Ureter (tissue), 1 donor: ENCODE data around the gene ENG. TPM values are rescaled to one million over a fixed set of nuclear protein-coding genes. Genes with fewer than 3 reads are reported as not detected.

Source experiments
- DNase-seq: peaks from one replicate; pipeline ENCODE4 v3.0.0-alpha.2; 2020; ENCODE audit warnings: low spot score
- total RNA-seq: library from RNA; stranded (reverse); gene quantifications from one replicate; pipeline ENCODE4 v1.2.4, GENCODE V29; 2023
- donor health status: DM: yes; HTN: yes; CAD: no.

ENG gene
- total RNA-seq, 1 donor from 2014 or later = 83.6 TPM

DNA sequence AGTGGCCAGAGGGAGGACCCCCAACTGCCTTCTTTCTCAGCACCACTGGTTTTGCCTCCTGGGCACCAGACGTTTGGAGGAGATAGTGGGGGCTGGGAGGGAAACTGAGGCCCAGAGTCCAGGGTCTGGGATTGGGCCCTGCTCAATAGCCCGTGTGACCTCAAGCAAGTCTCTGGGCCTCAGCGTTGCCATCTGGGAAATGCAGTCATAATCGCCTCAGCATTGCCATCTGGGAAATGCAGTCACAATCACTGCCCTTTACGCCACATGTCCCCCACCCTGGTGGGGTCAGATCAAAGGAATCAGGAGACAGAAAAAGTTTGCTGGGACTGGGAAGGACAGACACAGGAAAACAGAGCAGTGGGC is 77.6 kb downstream of the ENG start:
- no peak for DNase-seq

DNA sequence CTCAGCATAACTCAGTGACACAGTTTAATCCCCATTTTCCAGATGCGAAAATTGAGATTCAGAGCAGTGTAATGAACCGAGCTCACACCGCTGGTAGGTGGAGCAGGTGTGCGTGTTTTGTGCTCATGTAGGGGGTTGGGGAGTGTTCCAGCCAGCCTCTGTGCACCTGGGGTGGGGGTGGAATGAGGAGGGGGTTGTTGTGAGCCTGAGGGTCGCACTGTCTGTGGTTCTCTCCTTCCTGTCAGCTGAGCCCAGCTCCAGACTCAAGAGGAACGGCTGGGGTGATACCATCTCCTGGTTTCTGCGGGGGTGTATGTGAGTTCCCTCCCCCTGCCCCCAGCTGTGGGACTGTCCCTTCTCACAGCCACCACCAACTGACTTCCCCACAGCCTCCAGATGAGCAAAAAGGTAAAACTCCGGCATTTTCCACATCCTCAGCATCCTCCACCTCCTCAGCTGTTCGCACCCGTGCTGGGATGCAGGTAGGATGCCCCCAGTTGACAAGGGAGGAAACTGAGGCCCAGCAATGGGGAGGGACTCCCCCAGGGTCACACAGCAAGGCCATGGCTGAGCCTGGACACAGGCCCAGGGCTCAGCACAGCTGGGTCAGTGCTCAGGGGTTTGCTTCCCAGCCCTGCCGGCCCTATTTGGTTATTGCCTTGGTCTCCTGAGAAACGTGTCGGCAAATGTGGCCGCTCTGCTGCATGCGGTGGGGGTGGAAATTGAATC is 78.1 kb downstream of the ENG start:
- no peak for DNase-seq

GRCh38 chr9:127773981-127774380 is 80.5 kb downstream of the ENG start:
- DNase-seq = no peak

GRCh38 chr9:127773272-127773671 is 81.2 kb downstream of the ENG start:
- DNase-seq = no peak

DNA sequence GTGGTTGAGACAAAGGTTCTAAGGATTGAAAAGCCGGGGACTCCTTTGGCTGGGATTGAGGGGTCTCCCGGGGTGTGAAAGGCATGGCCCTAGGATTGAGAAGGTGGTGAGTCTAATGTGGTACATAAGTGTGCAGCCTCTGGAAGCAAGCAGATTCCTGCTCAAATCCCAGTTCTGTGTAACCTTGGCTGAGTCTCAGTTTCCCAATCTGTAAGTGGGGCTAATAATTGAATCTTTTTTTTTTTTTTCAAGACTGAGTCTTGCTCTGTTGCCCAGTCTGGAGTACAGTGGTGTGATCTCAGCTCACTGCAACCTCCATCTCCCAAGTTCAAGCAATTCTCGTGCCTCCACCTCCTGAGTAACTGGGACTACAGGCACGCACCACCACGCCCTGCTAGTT is 81.9 kb downstream of the ENG start:
- DNase-seq = no peak

DNA sequence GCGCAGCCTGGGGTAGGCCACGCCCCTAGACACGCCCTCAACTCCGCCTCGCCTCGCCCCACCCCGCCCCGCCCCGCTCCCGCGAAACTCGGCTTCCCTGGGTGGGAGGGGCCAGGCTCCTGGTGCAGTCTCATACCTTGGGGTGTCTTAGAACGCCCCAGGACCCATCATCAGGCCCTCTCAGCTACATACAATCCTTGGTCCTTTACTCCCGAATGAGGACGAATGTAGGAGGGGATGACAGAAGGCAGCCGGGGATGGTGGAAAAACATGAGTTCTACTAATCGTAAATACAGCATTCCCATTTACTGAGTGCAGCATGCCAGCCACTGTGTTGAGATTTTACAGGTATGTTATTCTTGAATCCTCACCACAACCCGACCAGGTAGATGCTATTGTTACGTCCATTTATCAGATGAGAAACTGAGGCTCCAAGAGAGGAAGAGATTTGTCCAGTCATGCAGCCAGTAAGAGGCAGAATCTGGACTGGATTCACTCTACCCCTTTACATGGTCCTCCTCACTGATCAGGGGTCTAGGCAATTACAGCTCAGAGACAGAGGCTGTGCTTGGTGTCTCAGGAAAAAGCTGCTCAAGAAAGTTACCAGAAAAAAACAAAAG is 82.8 kb downstream of the ENG start:
- DNase-seq = no peak

- peak; percentile 99 for DNase-seq
These were observed 83.4 kb downstream of the ENG start for GRCh38 chr9:127770905-127771569.

DNA sequence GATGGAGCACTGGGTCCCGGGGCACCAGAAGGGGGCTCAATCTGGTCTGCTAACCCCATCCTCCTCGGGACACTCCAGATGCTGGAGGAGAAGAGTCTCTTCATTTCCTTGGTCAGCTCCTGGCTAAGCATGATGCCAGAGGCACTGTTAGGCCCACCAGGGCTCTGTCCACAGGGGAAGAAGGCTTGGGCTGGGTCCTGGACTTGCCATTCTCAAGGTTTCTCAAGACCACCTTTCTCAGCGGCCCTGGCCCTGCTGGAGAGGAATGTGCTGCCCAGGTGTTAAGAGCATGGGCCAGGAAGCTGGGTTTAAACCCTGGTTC is 83.9 kb downstream of the ENG start:
- DNase-seq = no peak

GRCh38 chr9:127769929-127770582 is 84.4 kb downstream of the ENG start:
- no peak for DNase-seq

- DNase-seq = no peak
These were observed 85.4 kb downstream of the ENG start for GRCh38 chr9:127769101-127769500.

- no peak for DNase-seq
These were observed 85.8 kb downstream of the ENG start for GRCh38 chr9:127768698-127769097.

- DNase-seq = no peak
These were observed 86.5 kb downstream of the ENG start for GRCh38 chr9:127767909-127768331.

DNA sequence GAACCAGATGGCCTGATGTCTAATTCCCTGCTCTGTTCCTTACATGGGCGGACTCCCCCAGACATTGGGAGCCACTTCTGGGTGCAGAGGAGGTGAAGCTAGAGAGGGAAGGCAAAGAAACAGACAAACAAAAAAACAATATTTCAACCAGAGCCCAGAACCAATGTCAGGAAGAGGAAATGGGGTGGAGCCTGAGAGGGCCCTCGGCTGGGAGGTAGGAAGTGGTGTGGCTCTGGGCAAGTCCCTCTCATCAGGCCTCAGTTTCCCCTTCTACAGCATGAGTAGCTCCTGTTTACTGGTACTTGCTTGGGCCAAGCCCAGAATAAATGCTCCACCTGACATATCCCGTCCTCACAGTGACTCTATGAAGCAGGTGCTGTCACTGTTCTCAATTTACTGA is 87.0 kb downstream of the ENG start:
- no peak for DNase-seq

- DNase-seq = no peak
These were observed 89.0 kb downstream of the ENG start for GRCh38 chr9:127765418-127765817.

Other genes with a start within 250 kb of the ENG start
- gene STXBP1, start 242.4 kb downstream of the ENG start, total RNA-seq = 29.8 TPM
- 1.5 TPM for gene CFAP157, start 147.7 kb downstream of the ENG start, total RNA-seq
- 12.5 TPM for gene PTRH1, start 139.0 kb downstream of the ENG start, total RNA-seq
- gene TTC16, start 138.6 kb downstream of the ENG start, total RNA-seq = 0.34 TPM
- gene TOR2A, start 119.4 kb downstream of the ENG start, total RNA-seq = 9.9 TPM
- gene SH2D3C, start 76.0 kb downstream of the ENG start, total RNA-seq = 15.7 TPM
- gene CDK9, start 68.6 kb downstream of the ENG start, total RNA-seq = 81.0 TPM
- 115 TPM for gene FPGS, start 51.8 kb downstream of the ENG start, total RNA-seq
- gene AK1, start 23.0 kb upstream of the ENG start, total RNA-seq = 48.6 TPM
- gene ST6GALNAC6, start 44.9 kb upstream of the ENG start, total RNA-seq = 48.9 TPM
- gene ST6GALNAC4, start 62.4 kb upstream of the ENG start, total RNA-seq = 25.8 TPM
- gene PIP5KL1, start 76.1 kb upstream of the ENG start, total RNA-seq = 3.3 TPM
- 41.1 TPM for gene DPM2, start 83.2 kb upstream of the ENG start, total RNA-seq
- 99.6 TPM for gene EEIG1, start 126.3 kb upstream of the ENG start, total RNA-seq
- gene NAIF1, start 212.7 kb upstream of the ENG start, total RNA-seq = 6.9 TPM
- 21.7 TPM for gene SLC25A25, start 213.6 kb upstream of the ENG start, total RNA-seq